B cell (primary cell): Measurements from ENCODE around the gene NME7. TPM values are rescaled to one million over a fixed set of nuclear protein-coding genes. Genes with fewer than 3 reads are reported as not detected.

Source experiments
- ATAC-seq: fragments of 200-7000 bp; cut with Tn5 transposase; one replicate; pipeline ENCODE4 v1.10.0; 2021; ENCODE audit warnings: low read depth, mild to moderate bottlenecking, moderate number of reproducible peaks, moderate library complexity
- CTCF ChIA-PET: fragments of 350-600 bp; sonication (Branson Sonifier 250); formaldehyde crosslinking; loops from one replicate; lab custom pipeline; 2021; ENCODE audit warnings: antibody characterized with exemption, inconsistent platforms; lab: Charles Lee
- POLR2A ChIA-PET: fragments of 350-600 bp; sonication (Branson Sonifier 250); formaldehyde crosslinking; loops from one replicate; lab custom pipeline; 2021; ENCODE audit warnings: antibody characterized with exemption; lab: Charles Lee
- DNase-seq: peaks from one replicate; pipeline ENCODE4 v3.0.0; 2013
- H2AFZ ChIP-seq: 2 replicates; pipeline ENCODE4 v1.6.1; 2012; ENCODE audit warnings: mild to moderate bottlenecking, low read depth, low read length; ENCODE audit not compliant: insufficient read depth, poor library complexity, severe bottlenecking
- H3K27ac ChIP-seq, 2 donors: 1 replicate in 1 of 2; 2 replicates in 1 of 2; pipeline ENCODE4 v1.5.1; 2012 to 2013; ENCODE audit warnings: low read length in 2 of 2, mild to moderate bottlenecking in 2 of 2, moderate library complexity in 1 of 2
- H3K27me3 ChIP-seq, 4 experiments: fragments of 200-600 bp in 1 of 4; sonication (generic) in 1 of 4; replicated peaks in 1 of 4; 1 replicate in 2 of 4; 2 replicates in 2 of 4; pipeline versions ENCODE4 v1.6.1 to v1.7.0; 2013 to 2016; ENCODE audit warnings: low read length in 3 of 4, mild to moderate bottlenecking in 2 of 4, mixed read lengths in 1 of 4, moderate library complexity in 1 of 4; ENCODE audit not compliant: insufficient read depth in 4 of 4, control insufficient read depth in 3 of 4; ENCODE audit errors: control extremely low read depth in 1 of 4
- H3K36me3 ChIP-seq, 2 experiments: replicated peaks in 1 of 2; 1 replicate in 1 of 2; 2 replicates in 1 of 2; pipeline versions ENCODE4 v1.6.1 to v1.7.1; 2013; ENCODE audit warnings: low read length in 1 of 2; ENCODE audit not compliant: insufficient read depth in 2 of 2, control insufficient read depth in 1 of 2; ENCODE audit errors: control extremely low read depth in 1 of 2, extremely low read depth in 1 of 2
- H3K4me1 ChIP-seq, 2 donors: fragments of 200-600 bp in 1 of 2; sonication (generic) in 1 of 2; 1 replicate in 1 of 2; 2 replicates in 1 of 2; pipeline versions ENCODE4 v1.5.1 to v1.6.1; 2013 to 2017; ENCODE audit warnings: low read length in 2 of 2; ENCODE audit not compliant: control insufficient read depth in 2 of 2, insufficient read depth in 2 of 2
- H3K4me2 ChIP-seq: replicated peaks from 2 replicates; pipeline ENCODE3; 2012; ENCODE audit warnings: mild to moderate bottlenecking, low read depth, low read length; ENCODE audit not compliant: poor library complexity, severe bottlenecking
- H3K4me3 ChIP-seq, 5 experiments: fragments of 200-600 bp in 1 of 5; sonication (generic) in 1 of 5; 1 replicate in 3 of 5; 2 replicates in 2 of 5; pipeline versions ENCODE4 v1.5.1 to v1.7.0; 2011 to 2016; ENCODE audit warnings: low read length in 4 of 5, mild to moderate bottlenecking in 4 of 5, low read depth in 2 of 5, control low read depth in 1 of 5, moderate library complexity in 1 of 5; ENCODE audit not compliant: insufficient read depth in 1 of 5; ENCODE audit errors: control extremely low read depth in 1 of 5, extremely low read depth in 1 of 5
- H3K79me2 ChIP-seq: fragments of 200-600 bp; sonication (generic); one replicate; pipeline ENCODE4 v1.6.0; 2016; ENCODE audit warnings: low read length; ENCODE audit not compliant: control insufficient read depth, insufficient read depth
- H3K9ac ChIP-seq: fragments of 200-600 bp; sonication (generic); 2 replicates; pipeline ENCODE4 v1.6.1; 2017; ENCODE audit warnings: mild to moderate bottlenecking, low read length, moderate library complexity
- H3K9me3 ChIP-seq, 3 donors: one replicate each; pipeline versions ENCODE4 v1.6.1 to v1.7.1; 2013; ENCODE audit warnings: low read length in 2 of 3; ENCODE audit not compliant: control insufficient read depth in 2 of 3, insufficient read depth in 1 of 3; ENCODE audit errors: control extremely low read depth in 1 of 3
- H4K20me1 ChIP-seq: 2 replicates; pipeline ENCODE4 v1.6.0; 2012; ENCODE audit warnings: mild to moderate bottlenecking, low read length; ENCODE audit not compliant: insufficient read depth, control insufficient read depth, poor library complexity, severe bottlenecking
- H3K27ac Mint-ChIP-seq: one replicate; pipeline ENCODE4 v1.8.0; 2021; ENCODE audit warnings: mixed read lengths
- H3K27me3 Mint-ChIP-seq: one replicate; pipeline ENCODE4 v1.8.0; 2021; ENCODE audit warnings: mixed read lengths
- H3K4me1 Mint-ChIP-seq: one replicate; pipeline ENCODE4 v1.8.0; 2021; ENCODE audit warnings: mixed read lengths
- H3K4me3 Mint-ChIP-seq: one replicate; pipeline ENCODE4 v1.8.0; 2021; ENCODE audit warnings: mixed read lengths
- H3K9me3 Mint-ChIP-seq: one replicate; pipeline ENCODE4 v1.8.0; 2022; ENCODE audit warnings: mixed read lengths; ENCODE audit not compliant: insufficient read depth
- EZH2 ChIP-seq: IDR thresholded peaks from 2 replicates; pipeline ENCODE4 v1.6.1; 2012; ENCODE audit warnings: borderline replicate concordance, low read depth, mild to moderate bottlenecking, moderate library complexity, low read length; ENCODE audit not compliant: insufficient read depth, poor library complexity, severe bottlenecking
- WGBS: methylation state at CpG from one replicate; pipeline ENCODE4 v1.1.5; 2013; ENCODE audit warnings: missing lambda C conversion rate; ENCODE audit not compliant: insufficient coverage; 5-methylcytosine and 5-hydroxymethylcytosine counted together
- intact Hi-C: fragments of 100-400 bp; cut with micrococcal nuclease; formaldehyde crosslinking; loops from one replicate; pipeline ENCODE4 v1.10.0; 2022
- polyA plus RNA-seq: library from polyadenylated mRNA; depleted of rRNA; stranded (reverse); fragments of >200 nt; gene quantifications from 2 replicates; pipeline ENCODE4 v1.2.3, GENCODE V29; 2012
- total RNA-seq, 2 donors: library from RNA; stranded (reverse); fragments of 120-200 nt in 1 of 2; gene quantifications; 1 replicate in 1 of 2; 2 replicates in 1 of 2; pipeline versions ENCODE4 v1.2.3 to v1.2.4, GENCODE V29; 2013 to 2022
- TF ChIP-seq, protein P1 (sequence below): fragments of 200-600 bp; IDR thresholded peaks from one replicate; pipeline ENCODE4 v1.8.0; 2022; ENCODE audit warnings: antibody characterized with exemption, mild to moderate bottlenecking

Gene NME7
- total and polyA plus RNA-seq, 2 donors (not counting 1 experiment from before 2014, with no cell fraction given), result 3.3 to 14.3 TPM

GRCh38 chr1:169202791-169203665, 164.6 kb downstream of the NME7 start:
- Histone ChIP-seq H3K36me3 (no peaks in the 10 kb centered on the region), H3K27ac (no peak overlapping the region), H3K9ac (no peak overlapping the region), H4K20me1 (no peaks in the 10 kb centered on the region), H3K9me3 (no peaks in the 10 kb centered on the region), H3K27me3 (no peaks in the 10 kb centered on the region), H2AFZ (no peak overlapping the region), H3K4me1 (no peaks in the 10 kb centered on the region), H3K79me2 (no peaks in the 10 kb centered on the region), H3K4me2 (no peak overlapping the region), H3K4me3 (no peak overlapping the region)
- no peaks in the 10 kb centered on the region for H3K9me3 Mint-ChIP-seq
- no peak overlapping the region for H3K27ac Mint-ChIP-seq
- H3K4me3 Mint-ChIP-seq, result no peak overlapping the region
- H3K4me1 Mint-ChIP-seq, result no peaks in the 10 kb centered on the region
- no peaks in the 10 kb centered on the region for H3K27me3 Mint-ChIP-seq
- ChIA-PET CTCF (no interaction called here), POLR2A (no interaction called here)
- DNase-seq (no peak), ATAC-seq (no peak)
- WGBS, result 88% methylated on average over 2 of the region's 3 CpGs
- intact Hi-C loops, result no loop called here
- no peak for TF ChIP-seq EZH2
- TF ChIP-seq, protein P1, sequence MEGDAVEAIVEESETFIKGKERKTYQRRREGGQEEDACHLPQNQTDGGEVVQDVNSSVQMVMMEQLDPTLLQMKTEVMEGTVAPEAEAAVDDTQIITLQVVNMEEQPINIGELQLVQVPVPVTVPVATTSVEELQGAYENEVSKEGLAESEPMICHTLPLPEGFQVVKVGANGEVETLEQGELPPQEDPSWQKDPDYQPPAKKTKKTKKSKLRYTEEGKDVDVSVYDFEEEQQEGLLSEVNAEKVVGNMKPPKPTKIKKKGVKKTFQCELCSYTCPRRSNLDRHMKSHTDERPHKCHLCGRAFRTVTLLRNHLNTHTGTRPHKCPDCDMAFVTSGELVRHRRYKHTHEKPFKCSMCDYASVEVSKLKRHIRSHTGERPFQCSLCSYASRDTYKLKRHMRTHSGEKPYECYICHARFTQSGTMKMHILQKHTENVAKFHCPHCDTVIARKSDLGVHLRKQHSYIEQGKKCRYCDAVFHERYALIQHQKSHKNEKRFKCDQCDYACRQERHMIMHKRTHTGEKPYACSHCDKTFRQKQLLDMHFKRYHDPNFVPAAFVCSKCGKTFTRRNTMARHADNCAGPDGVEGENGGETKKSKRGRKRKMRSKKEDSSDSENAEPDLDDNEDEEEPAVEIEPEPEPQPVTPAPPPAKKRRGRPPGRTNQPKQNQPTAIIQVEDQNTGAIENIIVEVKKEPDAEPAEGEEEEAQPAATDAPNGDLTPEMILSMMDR, result no peak

DNA sequence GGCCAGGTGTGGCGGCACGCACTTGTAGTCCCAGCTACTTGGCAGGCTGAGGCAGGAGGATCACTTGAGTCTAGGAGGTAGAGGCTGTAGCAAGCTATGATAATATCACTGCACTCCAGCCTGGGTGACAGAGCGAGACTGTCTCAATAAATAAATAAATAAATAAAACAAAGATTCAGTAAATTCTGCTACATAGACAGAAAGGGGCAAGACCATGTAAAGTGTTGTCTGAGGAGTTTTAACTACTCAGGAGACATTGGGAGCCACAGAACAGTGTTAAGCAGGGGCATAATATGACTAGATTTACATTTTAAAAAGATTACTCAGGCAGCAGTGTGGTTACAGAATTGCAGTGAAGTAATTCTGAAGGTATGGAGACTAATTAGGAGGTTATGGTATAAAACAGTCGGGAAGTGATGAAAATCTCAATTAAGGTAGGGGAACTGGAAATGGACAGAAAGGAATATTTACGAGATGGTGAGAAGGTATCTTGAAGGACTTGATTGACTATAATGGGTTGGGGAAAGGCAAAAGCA, 166.4 kb downstream of the NME7 start:
- no peak for DNase-seq
- no peak overlapping the region for H3K4me2 ChIP-seq
- H3K79me2 ChIP-seq, result no peaks in the 10 kb centered on the region
- no peak overlapping the region for H3K27ac ChIP-seq
- no peaks in the 10 kb centered on the region for H3K36me3 ChIP-seq
- H3K9me3 ChIP-seq, result peaks cover 0 to 1% (median 0%) of the 10 kb centered on the region in 3 donors
- no peaks in the 10 kb centered on the region for H4K20me1 ChIP-seq
- no peak for ATAC-seq
- Mint-ChIP-seq H3K27me3 (no peaks in the 10 kb centered on the region), H3K4me3 (no peak overlapping the region), H3K27ac (no peak overlapping the region), H3K4me1 (no peaks in the 10 kb centered on the region), H3K9me3 (no peaks in the 10 kb centered on the region)
- H3K9ac ChIP-seq, result no peak overlapping the region
- TF ChIP-seq EZH2, result no peak
- TF ChIP-seq, protein P1, result no peak
- WGBS, result 98% methylated on average over 2 of the region's 5 CpGs
- H3K4me1 ChIP-seq, result no peaks in the 10 kb centered on the region
- H3K4me3 ChIP-seq, result no peak overlapping the region
- POLR2A ChIA-PET, result no interaction called here
- CTCF ChIA-PET, result no interaction called here
- H3K27me3 ChIP-seq, result no peaks in the 10 kb centered on the region
- intact Hi-C loops, result no loop called here
- H2AFZ ChIP-seq, result no peak overlapping the region
